HG03039 (cell line): ENCODE measurements around the gene OR10V1.
A peak's percentile ranks its signal among the peaks of the same experiment; 100 is the strongest.

Source experiments
- ATAC-seq: cut with Tn5 transposase; IDR thresholded peaks from one replicate; pipeline ENCODE4 v1.9.1; 2021; ENCODE audit warnings: mild to moderate bottlenecking, moderate library complexity; ENCODE audit not compliant: unreplicated experiment

The OR10V1 gene

GRCh38 chr11:59668950-59669610 is 44.6 kb downstream of the OR10V1 start, which contains the start of gene PATL1:
PATL1 (minus strand) TSS chr11:59669037; CDS start chr11:59668895, 142 bp downstream.
- peak; percentile 94 for ATAC-seq

GRCh38 chr11:59668188-59668949 is 45.3 kb downstream of the OR10V1 start:
- ATAC-seq = peak; percentile 21

- ATAC-seq = no peak
Measured at GRCh38 chr11:59667812-59668187, 45.8 kb downstream of the OR10V1 start.

- ATAC-seq = no peak
Measured at GRCh38 chr11:59666969-59667368, 46.7 kb downstream of the OR10V1 start.
